Thoracic aorta endothelial cell (primary cell): ENCODE data around the gene EYS. TPM values are rescaled to one million over a fixed set of nuclear protein-coding genes. Genes with fewer than 3 reads are reported as not detected.

Source experiments
- total RNA-seq: library from RNA; depleted of rRNA; stranded (reverse); fragments of >200 nt; gene quantifications from 2 replicates; pipeline ENCODE4 v1.2.3, GENCODE V29; 2012

The EYS gene
- not detected in 2 replicates for total RNA-seq

DNA sequence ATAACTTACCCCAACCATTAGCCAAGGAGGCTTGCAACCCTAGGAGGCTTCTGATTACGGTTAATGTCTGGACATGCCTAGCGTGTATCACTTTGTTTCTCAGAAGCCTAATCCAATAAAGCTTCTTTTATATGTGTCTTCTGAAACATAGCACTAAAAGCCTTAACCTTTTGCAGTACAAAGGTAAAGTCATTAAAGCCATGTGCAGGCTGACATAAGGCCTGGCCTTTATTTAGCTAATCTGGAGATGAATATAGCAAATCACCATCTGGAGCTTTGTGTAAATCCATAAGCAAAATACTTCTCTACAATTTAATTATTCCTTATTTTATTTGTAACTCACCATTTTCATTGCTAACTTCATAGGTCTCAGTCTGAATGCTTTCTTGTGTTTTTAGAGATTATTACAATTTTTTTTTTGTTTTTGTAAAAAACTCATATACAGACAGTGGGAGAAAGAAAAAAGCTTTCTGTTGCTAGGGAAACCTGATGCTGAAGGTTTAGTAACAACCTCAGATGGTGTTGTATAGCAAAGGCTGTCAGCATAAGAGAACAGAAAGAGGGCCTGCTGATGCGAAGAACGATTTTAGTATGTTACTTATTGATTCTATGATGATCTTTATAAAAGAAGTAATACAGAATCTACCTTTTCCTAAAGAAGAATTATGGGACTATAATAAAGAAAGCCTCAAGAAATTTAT is at the start of gene EYS:
Gene EYS, minus strand, starts transcription at position 101 of the 701 bp plus-strand sequence. CDS start 211,816 bp downstream, outside the sequence.

